KG1 (cell line): ENCODE measurements around the gene NBPF1.
"Not testable (repeated sequence)": the region's sequence is repeated elsewhere in the genome, so short reads cannot be mapped to it uniquely, and the experiment has no call there.

Experiments used
- DNase-seq: peaks from one replicate; lab custom pipeline; 2025; lab: John Stamatoyannopoulos, UW

The NBPF1 gene

GRCh38 chr1:16621681-16622315 is 8.4 kb upstream of the NBPF1 start:
- DNase-seq: not testable (repeated sequence)

- DNase-seq: no peak
Measured at GRCh38 chr1:16621300-16621658, 7.9 kb upstream of the NBPF1 start.

GRCh38 chr1:16619803-16620501 is 6.6 kb upstream of the NBPF1 start:
- not testable (repeated sequence) for DNase-seq

GRCh38 chr1:16618719-16619118 is 5.4 kb upstream of the NBPF1 start:
- no peak for DNase-seq

- no peak for DNase-seq
Measured at GRCh38 chr1:16617778-16618580, 4.6 kb upstream of the NBPF1 start.

GRCh38 chr1:16617114-16617631 is 3.8 kb upstream of the NBPF1 start:
- no peak for DNase-seq

GRCh38 chr1:16615253-16616252 is 2.2 kb upstream of the NBPF1 start:
- DNase-seq: no peak

- peak; percentile 52 for DNase-seq
Measured at GRCh38 chr1:16614361-16615252, 1.2 kb upstream of the NBPF1 start.

GRCh38 chr1:16612332-16613172 is 812 bp downstream of the NBPF1 start:
- DNase-seq: peak; percentile 52

- DNase-seq: not testable (repeated sequence)
Measured at GRCh38 chr1:16611981-16612331, 1.4 kb downstream of the NBPF1 start.

- not testable (repeated sequence) for DNase-seq
Measured at GRCh38 chr1:16611164-16611563, 2.2 kb downstream of the NBPF1 start.

- DNase-seq: not testable (repeated sequence)
Measured at GRCh38 chr1:16610553-16610952, 2.8 kb downstream of the NBPF1 start.

GRCh38 chr1:16609761-16610160 is 3.6 kb downstream of the NBPF1 start:
- DNase-seq: not testable (repeated sequence)

GRCh38 chr1:16608838-16609560 is 4.4 kb downstream of the NBPF1 start:
- DNase-seq: no peak

- not testable (repeated sequence) for DNase-seq
Measured at GRCh38 chr1:16607853-16608815, 5.2 kb downstream of the NBPF1 start.

GRCh38 chr1:16607433-16607851 is 5.9 kb downstream of the NBPF1 start:
- DNase-seq: no peak

GRCh38 chr1:16606666-16607432 is 6.5 kb downstream of the NBPF1 start:
- DNase-seq: not testable (repeated sequence)
